Retina (tissue), 1 donor: Measurements from ENCODE around the gene DENND6A.
"Not testable (repeated sequence)": the region's sequence is repeated elsewhere in the genome, so short reads cannot be mapped to it uniquely, and the experiment has no call there.

Experiments
- DNase-seq: peaks from one replicate; pipeline ENCODE4 v3.0.0-alpha.2; 2016

Gene DENND6A

DNA sequence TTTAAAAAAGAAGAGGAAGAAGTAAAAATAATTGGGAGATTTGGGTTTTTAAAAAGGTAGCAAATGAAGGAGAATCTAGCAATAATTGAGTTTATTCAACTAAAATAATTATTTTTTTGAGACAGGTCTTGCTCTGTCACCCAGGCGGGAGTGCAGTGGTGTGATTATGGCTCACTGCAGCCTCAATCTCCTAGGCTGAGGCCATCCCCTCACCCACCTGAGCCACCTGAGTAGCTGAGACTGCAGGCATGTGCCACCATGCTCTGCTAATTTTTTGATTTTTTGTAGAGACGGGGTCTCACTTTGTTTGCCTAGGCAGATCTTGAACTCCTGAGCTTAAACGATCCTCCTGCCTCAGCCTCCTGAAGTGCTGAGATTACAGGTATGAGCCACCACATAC, 68.1 kb downstream of the DENND6A start:
- DNase-seq, result no peak

DNA sequence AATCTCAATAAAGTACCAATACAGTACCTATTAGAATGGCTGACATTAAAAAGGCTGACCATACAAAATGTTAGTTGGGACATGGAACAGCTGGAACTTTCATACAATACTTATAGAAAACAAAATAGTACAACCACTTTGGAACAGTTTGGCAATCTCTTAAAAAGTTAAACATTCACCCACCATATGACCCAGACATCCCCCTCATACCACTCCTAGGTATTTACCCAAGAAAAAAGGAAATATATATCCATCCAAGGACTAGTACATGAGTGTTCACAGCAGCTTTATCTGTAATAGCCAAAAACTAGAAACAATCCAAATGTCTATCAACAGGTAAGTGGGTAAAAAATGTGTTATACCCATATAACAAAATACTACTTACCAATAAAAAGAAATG, 70.5 kb downstream of the DENND6A start:
- no peak for DNase-seq

DNA sequence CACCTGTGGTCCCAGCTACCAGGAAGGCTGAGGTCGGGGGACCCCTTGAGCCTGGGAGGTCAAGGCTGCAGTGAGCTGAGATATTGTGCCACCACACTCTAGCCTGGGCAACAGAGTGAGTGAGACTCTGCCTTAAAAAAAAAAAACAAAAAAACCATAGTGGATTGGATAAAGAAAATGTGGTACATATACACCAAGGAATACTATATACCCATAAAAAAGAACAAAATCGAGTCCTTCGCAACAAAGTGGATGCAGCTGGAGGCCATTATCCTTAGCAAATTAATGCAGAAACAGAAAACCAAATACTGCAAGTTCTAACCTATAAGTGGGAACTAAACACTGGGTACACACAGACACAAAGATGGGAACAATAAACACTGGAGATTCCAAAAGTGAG, 75.1 kb downstream of the DENND6A start:
- no peak for DNase-seq

GRCh38 chr3:57616233-57616632, 76.6 kb downstream of the DENND6A start:
- no peak for DNase-seq

GRCh38 chr3:57611870-57612269, 81.0 kb downstream of the DENND6A start:
- DNase-seq, result not testable (repeated sequence)

DNA sequence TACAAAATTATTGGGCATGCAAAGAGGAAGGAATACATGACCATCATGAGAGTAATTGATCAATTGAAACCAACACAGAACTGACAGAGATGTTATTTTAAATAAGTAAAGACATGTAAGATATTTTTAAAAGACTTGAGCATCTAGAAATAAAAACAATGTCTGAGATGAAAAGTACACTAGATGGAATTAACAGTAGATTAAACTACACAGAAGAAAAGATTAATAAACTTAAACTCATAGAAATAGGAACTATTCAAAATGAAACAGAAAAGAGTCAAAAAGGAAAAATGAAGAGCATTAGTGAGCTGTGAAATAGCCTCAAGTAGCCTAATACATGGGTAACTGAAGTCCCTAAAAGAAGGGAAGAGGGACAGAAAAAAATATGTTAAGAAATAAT, 87.2 kb downstream of the DENND6A start:
- DNase-seq, result no peak

GRCh38 chr3:57604971-57605370, 87.9 kb downstream of the DENND6A start:
- DNase-seq, result no peak

- no peak for DNase-seq
Observed at GRCh38 chr3:57600195-57600594, 92.7 kb downstream of the DENND6A start.

DNA sequence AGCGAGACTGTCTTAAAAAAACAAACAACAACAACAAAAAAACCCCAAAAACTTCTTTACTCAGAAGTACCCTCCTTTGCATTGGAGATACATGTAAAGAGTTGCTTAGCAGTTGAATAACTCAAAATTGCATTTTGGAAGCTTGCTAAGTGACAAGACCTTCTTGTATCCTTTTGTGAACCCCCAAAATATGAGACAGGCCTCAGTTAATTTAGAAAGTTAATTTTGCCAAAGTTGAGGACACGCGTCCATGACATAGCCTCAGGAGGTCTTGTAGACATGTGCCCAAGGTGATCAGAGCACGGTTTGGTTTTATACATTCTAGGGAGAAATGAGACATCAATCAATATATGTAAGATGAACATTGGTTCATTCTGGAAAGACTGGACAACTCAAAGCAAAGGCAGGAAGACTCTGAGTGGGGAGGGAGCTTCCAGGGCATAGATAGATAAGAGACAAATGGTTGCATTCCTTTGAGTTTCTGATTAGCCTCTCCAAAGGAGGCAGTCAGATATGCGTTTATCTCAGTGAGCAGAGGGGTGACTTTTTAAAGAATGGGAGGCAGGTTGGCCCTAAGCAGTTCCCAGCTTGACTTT, 94.0 kb downstream of the DENND6A start:
- DNase-seq, result no peak

DNA sequence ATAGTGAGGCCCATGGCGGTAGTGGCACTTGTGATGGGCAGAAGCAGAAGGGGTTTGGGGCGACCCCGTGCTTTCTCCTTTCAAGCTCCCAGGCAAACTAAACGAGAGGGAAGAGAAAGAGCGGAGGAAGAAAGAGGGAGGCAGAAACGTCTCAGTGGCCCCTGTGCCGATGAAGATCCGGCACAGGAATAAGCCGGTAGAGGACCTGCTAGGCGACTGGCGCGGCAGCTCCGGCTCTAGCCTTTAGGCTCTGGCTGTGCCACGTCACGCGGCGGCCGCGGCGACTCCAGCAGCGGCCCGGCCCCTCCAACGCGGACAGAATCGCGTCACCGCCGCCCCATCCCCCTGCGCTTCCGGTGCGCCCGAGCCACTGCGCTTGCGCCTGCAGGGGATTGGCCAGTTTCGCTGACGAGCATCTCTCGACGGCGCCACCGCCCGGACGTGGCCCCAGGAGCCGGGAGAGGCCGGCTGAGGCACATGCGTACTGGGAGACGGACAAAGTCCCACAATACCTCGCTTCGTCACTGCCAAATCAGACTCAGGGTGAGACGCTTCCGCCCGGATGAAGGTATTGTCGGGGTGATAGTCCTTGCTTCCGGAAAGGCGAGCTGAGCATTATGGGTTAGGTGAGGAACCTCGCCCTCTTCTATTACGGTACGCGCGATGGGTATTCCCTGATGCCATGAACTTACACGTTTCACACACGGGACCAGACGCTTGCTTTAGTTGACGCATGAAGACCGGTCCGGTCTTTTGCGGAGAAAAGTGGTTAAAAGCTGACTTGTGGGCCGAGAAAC, 95.6 kb downstream of the DENND6A start, which contains the start of gene ARF4:
Gene ARF4, minus strand, starts transcription at position 218 of the 797 bp plus-strand sequence. Its CDS starts 204 bp downstream, at position 14.
- DNase-seq, result peak; percentile 99

GRCh38 chr3:57596495-57597126, 96.3 kb downstream of the DENND6A start:
- no peak for DNase-seq

DNA sequence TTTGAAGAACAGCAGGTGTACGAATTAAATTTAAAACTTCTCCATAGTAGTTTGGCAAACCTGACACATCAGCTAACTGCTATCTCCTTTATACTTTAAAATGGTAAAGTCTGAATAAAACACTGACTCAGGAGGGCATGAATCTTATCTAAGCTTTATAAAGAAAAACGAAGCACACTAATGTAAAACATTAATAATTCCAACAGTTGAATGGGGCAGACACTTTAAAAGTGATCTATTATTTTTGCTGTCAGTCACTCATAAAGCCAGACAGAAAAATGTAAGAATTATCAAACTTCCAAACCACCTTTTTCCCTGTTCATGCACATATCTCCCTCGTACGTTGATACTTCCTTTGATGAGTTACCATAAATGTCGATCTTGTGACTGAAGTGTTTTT, 98.3 kb downstream of the DENND6A start:
- no peak for DNase-seq

DNA sequence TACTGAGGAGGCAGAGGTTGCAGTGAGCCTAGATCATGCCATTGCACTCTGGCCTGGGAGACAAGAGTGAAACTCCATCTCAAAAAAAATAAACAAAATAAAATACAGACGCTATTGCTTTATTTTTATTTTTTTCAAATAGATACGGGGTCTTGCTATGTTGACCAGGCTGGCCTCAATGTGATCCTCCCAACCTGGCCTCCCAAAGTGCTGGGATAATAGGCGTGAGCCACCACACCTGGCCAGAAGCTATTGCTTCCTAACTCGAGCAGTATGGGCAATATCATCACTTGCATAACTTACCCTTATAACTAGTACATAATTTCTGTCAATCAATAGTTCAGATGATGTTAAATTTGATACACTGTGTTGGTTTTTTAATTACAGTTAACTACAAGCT, 98.7 kb downstream of the DENND6A start:
- no peak for DNase-seq

DNA sequence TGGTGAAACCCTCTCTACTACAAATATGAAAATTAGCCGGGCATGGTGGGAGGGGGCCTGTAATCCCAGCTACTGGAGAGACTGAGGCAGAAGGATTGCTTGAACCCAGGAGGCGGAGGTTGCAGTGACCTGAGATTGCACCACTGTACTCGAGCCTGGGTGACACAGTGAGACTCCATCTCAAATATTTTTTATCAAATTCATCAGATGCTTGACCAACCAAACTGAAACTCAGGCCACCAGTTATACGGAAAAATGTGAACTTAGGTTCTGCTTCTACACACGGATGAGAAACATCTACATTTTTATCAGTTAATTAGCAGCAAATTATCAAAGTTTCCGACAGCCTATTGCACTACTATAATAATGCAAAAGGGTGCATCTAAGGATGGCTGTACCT, 100.6 kb downstream of the DENND6A start:
- no peak for DNase-seq

DNA sequence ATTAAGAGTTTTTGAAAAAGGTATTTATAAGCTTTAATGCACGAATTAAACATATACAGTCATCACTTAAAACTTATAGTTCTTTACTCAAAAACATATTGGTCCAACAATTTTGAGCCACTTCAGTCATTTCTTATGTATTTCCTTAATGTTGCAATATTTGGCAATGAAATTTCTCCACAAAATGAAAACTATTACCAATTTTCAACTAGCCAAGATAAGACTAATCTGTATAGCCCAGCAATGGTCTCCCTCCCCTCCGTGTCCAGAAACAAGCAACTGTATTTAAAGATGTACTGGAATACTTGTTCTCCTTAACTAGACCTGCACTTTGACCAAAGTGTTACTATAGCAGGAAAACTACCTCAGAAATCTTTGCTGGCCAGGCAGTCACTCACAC, 105.0 kb downstream of the DENND6A start:
- no peak for DNase-seq

GRCh38 chr3:57586778-57587177, 106.1 kb downstream of the DENND6A start:
- DNase-seq, result no peak

DNA sequence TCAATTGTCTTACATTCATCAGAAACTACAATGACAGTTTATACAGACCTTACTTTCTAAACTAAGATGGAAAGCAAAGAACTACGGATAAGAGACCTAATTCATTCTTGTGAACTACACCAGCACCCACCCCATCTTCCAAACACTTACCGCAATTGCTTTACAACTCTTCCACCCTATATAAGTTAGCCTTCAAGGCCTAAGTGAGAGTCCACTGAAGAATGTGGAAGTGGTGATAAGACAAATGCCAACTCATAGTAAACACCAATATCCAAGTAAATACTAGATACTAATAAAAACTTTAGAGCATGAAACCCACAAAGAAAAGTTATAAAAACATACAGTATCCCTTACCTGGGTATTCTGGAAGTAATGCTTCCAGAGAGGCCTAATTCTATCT, 109.3 kb downstream of the DENND6A start:
- no peak for DNase-seq

- no peak for DNase-seq
Observed at GRCh38 chr3:57582474-57583168, 110.3 kb downstream of the DENND6A start.

DNA sequence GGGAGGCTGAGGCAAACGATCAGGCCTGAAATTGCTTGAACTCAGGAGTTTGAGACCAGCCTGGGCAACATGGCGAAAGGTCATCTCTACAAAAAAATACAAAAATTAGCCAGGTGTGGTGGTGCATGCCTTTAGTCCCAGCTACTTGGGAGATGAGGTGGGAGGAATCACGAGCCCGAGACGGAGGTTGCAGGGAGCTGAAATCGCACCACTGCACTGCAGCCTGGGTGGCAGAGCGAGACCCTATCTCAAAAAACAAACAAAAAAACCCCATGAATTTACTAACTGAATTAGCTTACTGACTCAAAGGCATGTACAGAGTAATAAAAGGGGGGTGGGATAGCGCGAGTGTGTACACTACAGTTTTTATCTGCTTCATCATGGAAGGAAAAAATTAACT, 115.1 kb downstream of the DENND6A start:
- no peak for DNase-seq

DNA sequence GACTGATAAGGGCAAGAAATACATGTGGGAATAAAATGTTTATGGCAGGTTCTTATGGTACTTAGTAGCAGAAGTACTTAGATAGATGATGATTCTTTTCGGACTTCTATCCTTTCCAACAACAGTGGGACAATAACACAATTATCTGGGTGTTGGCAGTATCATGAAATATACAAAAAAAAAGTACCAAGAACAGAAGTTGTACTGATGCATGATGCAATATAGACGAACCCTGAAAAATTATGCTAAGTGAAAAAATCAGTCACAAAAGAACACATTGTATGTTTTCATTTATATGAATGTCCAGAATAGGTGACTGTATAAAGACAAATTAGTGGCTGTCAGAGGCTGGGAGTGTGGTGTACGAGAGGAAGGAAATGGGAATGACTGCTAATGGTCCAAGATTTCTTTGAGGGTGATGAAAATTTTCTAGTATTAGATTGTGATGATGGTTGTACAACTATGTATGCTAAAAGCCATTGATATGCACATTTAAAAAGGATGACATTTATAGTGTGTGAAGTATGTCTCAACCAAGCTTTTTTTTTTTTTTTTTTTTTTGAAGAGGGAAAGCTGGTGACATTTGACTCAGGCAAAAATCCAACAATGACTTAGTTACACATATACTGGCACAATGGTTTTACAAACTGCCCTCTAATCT, 116.8 kb downstream of the DENND6A start:
- DNase-seq, result no peak
